Measurements from ENCODE around the gene DLGAP4.

Gene DLGAP4

DNA sequence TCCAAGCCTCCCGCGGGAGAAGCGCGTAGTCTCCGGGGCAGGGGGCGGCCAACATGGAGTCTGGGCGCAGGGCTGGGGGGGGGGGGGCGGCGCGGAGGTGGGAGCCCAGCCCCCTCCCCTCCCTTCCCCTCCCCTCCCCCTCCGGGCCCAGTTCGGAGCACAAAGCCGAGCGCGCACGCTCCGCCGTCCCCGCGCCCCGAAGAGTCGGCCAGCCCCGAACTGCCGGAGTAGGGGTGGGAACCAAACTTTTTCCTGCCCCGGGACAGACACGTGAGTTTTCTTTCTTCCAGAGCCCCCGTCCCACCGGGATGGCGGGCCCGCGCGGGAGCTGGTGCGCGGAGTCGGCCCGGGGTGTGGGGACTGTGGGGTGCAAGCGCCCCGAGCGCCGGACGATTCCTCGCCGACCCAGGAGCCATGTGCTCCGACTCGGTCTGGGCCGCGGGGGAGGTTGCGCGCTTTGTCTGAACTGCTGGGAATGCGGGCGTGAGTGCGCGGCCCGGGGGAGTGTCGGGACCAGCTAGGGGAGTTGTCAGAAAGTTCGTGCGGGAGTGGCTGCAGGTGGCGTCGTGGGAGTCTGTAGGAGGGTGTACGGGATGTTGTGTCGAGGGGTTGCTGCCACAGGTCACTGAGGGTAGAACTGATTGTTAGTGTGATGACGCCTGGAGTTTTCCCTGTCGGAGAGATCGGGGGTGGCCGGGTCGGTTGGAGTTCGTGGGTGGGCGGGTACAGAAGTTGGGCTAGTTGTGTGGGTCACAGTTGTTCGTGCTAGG, 268.4 kb downstream of the DLGAP4 start:
- DNase-seq (ENCODE audit: extremely low spot score): peak; percentile 47
- POLR2A ChIA-PET: interaction anchor here (1.5 to 4.0 kb wide), 4 partner anchors 10 to 31 kb away, joined by 3 to 29 read pairs (median 12); partner anchors contain the start of gene RAB5IF
- CTCF ChIA-PET: interaction anchor here (0.9 to 1.0 kb wide), 2 partner anchors 16 to 180 kb away, joined by 3 read pairs; no protein-coding TSS in a partner anchor
- TF ChIP-seq TARDBP (IDR thresholded peaks at IDR 0.05) (peak; percentile 47; the same call in 1 of the 2 replicates), BHLHE40 (IDR thresholded peaks at IDR 0.05; ENCODE audit: borderline replicate concordance) (no peak), L3MBTL2 (conservative IDR thresholded peaks at IDR 0.05) (peak; percentile 91), CTBP1 (IDR thresholded peaks at IDR 0.05; ENCODE audit: borderline replicate concordance) (0 out of 2 replicates have a peak, but pooled peaks have one; percentile 12)

DNA sequence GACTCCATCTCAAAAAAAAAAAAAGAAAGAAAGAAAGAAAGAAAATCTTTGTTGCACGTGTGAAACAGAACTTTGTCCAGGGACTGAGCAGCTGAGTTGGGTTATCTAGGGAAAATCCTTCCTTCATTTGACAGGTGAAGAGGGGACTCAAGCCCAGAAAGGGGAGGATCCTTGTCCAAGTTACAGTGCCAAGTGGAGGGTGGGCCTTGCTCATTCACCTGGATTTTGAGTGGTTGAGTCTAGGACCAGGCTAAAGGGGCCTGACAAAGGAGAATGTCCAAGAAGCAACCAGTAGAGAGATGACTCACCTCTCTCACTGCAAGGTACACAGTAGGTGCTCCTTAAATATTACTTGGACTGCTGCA, 269.9 kb downstream of the DLGAP4 start:
- CTCF ChIA-PET: interaction anchor here (0.8 kb wide), 2 partner anchors 16 to 159 kb away, joined by 3 read pairs; no protein-coding TSS in a partner anchor
- POLR2A ChIA-PET: interaction anchor here (0.8 to 4.0 kb wide), 4 partner anchors 9 to 30 kb away, joined by 3 to 15 read pairs (median 6); partner anchors contain the start of gene RAB5IF
- no peak for TF ChIP-seq FOXA1 (IDR thresholded peaks at IDR 0.05)
- TF ChIP-seq SUZ12 (IDR thresholded peaks at IDR 0.05): no peak
- TF ChIP-seq L3MBTL2 (conservative IDR thresholded peaks at IDR 0.05): no peak
- TF ChIP-seq CTBP1 (IDR thresholded peaks at IDR 0.05; ENCODE audit: borderline replicate concordance): no peak
- no peak for TF ChIP-seq ARNT (IDR thresholded peaks at IDR 0.05)
- TF ChIP-seq FOXK2 (IDR thresholded peaks at IDR 0.05): no peak
- no peak for TF ChIP-seq TARDBP (IDR thresholded peaks at IDR 0.05)
- no peak for TF ChIP-seq LEF1 (IDR thresholded peaks at IDR 0.05; ENCODE audit: borderline replicate concordance)
- TF ChIP-seq BHLHE40 (IDR thresholded peaks at IDR 0.05; ENCODE audit: borderline replicate concordance): no peak
- TF ChIP-seq HDGF (IDR thresholded peaks at IDR 0.05; ENCODE audit: borderline replicate concordance): no peak
- TF ChIP-seq SP1 (IDR thresholded peaks at IDR 0.05): no peak
- TF ChIP-seq ZNF384 (IDR thresholded peaks at IDR 0.05): no peak
- TF ChIP-seq ELF4 (IDR thresholded peaks at IDR 0.05): no peak
- TF ChIP-seq FOXM1 (IDR thresholded peaks at IDR 0.05; ENCODE audit: borderline replicate concordance): no peak
- TF ChIP-seq, protein P1, sequence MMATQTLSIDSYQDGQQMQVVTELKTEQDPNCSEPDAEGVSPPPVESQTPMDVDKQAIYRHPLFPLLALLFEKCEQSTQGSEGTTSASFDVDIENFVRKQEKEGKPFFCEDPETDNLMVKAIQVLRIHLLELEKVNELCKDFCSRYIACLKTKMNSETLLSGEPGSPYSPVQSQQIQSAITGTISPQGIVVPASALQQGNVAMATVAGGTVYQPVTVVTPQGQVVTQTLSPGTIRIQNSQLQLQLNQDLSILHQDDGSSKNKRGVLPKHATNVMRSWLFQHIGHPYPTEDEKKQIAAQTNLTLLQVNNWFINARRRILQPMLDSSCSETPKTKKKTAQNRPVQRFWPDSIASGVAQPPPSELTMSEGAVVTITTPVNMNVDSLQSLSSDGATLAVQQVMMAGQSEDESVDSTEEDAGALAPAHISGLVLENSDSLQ (IDR thresholded peaks at IDR 0.05): no peak
- no peak for DNase-seq (ENCODE audit: extremely low spot score)
